ENCODE measurements around the gene EPG5.

DNA sequence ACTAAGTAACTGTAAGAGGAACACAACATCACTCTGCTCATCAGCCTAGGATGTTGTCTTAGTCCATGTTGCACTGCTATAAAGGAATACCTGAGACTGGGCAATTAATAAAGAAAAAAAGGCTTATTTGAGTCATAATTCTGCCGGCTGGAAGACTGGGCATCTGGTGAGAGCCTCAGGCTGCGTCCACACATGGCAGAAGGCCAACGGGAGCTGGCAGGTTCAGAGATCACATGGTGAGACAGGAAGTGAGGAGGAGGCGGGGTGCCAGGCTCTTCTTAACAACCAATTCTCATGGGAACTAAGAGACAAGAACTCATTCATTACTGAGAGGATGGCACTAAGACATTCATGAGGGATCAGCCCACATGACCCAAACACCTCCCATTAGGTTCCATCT is 46.8 kb downstream of the EPG5 start:
- TF ChIP-seq, protein P1, sequence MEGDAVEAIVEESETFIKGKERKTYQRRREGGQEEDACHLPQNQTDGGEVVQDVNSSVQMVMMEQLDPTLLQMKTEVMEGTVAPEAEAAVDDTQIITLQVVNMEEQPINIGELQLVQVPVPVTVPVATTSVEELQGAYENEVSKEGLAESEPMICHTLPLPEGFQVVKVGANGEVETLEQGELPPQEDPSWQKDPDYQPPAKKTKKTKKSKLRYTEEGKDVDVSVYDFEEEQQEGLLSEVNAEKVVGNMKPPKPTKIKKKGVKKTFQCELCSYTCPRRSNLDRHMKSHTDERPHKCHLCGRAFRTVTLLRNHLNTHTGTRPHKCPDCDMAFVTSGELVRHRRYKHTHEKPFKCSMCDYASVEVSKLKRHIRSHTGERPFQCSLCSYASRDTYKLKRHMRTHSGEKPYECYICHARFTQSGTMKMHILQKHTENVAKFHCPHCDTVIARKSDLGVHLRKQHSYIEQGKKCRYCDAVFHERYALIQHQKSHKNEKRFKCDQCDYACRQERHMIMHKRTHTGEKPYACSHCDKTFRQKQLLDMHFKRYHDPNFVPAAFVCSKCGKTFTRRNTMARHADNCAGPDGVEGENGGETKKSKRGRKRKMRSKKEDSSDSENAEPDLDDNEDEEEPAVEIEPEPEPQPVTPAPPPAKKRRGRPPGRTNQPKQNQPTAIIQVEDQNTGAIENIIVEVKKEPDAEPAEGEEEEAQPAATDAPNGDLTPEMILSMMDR (IDR thresholded peaks at IDR 0.05) = no peak
- no peak for TF ChIP-seq POLR2A (IDR thresholded peaks at IDR 0.05)
